Lung (tissue), 12 donors: ENCODE data around the gene MBNL1. TPM values are rescaled to one million over a fixed set of nuclear protein-coding genes. Genes with fewer than 3 reads are reported as not detected.

ENCODE experiments used
- ATAC-seq: fragments of 200-7000 bp; cut with Tn5 transposase; one replicate; pipeline ENCODE4 v1.9.1; 2020; ENCODE audit warnings: moderate number of reproducible peaks; ENCODE audit not compliant: insufficient read depth, low FRiP score
- DNase-seq, 3 donors: peaks; one replicate each; pipeline ENCODE4 v3.0.0-alpha.2; 2013 to 2017
- H3K27ac ChIP-seq, 2 donors: one replicate each; pipeline ENCODE4 v1.5.1; 2013; ENCODE audit warnings: mild to moderate bottlenecking in 2 of 2, moderate library complexity in 2 of 2, control low read depth in 1 of 2, inconsistent platforms in 1 of 2, low read depth in 1 of 2, low read length in 1 of 2
- H3K27me3 ChIP-seq, 3 donors: one replicate each; pipeline ENCODE4 v1.5.1; 2013; ENCODE audit warnings: low read length in 2 of 3; ENCODE audit not compliant: control insufficient read depth in 3 of 3, insufficient read depth in 3 of 3
- H3K36me3 ChIP-seq, 4 donors: one replicate each; pipeline ENCODE4 v1.5.1; 2013; ENCODE audit warnings: low read length in 4 of 4, mild to moderate bottlenecking in 1 of 4, moderate library complexity in 1 of 4; ENCODE audit not compliant: control insufficient read depth in 4 of 4, insufficient read depth in 4 of 4
- H3K4me1 ChIP-seq, 5 donors: one replicate each; pipeline ENCODE4 v1.5.1; 2013; ENCODE audit warnings: low read length in 5 of 5, mild to moderate bottlenecking in 2 of 5, moderate library complexity in 1 of 5; ENCODE audit not compliant: control insufficient read depth in 5 of 5, insufficient read depth in 5 of 5
- H3K4me3 ChIP-seq: one replicate; pipeline ENCODE4 v1.5.1; 2013; ENCODE audit warnings: mild to moderate bottlenecking, control low read depth, moderate library complexity
- H3K9ac ChIP-seq, 2 donors: one replicate each; pipeline ENCODE4 v1.5.1; 2013; ENCODE audit warnings: low read length in 2 of 2, control low read depth in 1 of 2; ENCODE audit not compliant: insufficient read depth in 1 of 2
- H3K9me3 ChIP-seq, 4 donors: one replicate each; pipeline ENCODE4 v1.5.1; 2013; ENCODE audit warnings: low read length in 3 of 4, mild to moderate bottlenecking in 1 of 4, moderate library complexity in 1 of 4; ENCODE audit not compliant: control insufficient read depth in 4 of 4, insufficient read depth in 3 of 4
- CTCF ChIP-seq: IDR thresholded peaks from 2 replicates; pipeline ENCODE4 v1.5.1; 2012; ENCODE audit warnings: mild to moderate bottlenecking; ENCODE audit errors: control extremely low read depth, extremely low read depth
- WGBS, 2 donors: extraction: QIAGEN DNeasy Blood & Tissue Kit; methylation state at CpG; one replicate each; pipeline ENCODE4 v1.1.7; 2013; 5-methylcytosine and 5-hydroxymethylcytosine counted together
- polyA plus RNA-seq, 2 donors: library from polyadenylated mRNA; stranded (reverse); fragments of 200-250 nt; gene quantifications; one replicate each; pipeline ENCODE4 v1.2.1, GENCODE V29; 2013
- total RNA-seq, 2 donors: library from RNA; depleted of rRNA in 1 of 2; stranded (reverse); fragments of >200 nt in 1 of 2; gene quantifications; one replicate each; pipeline ENCODE4 v1.2.1, GENCODE V29; 2014 to 2021
- donor health status: control.
- donor health status: control.
- donor health status: Bipolar disorder and iron deficiency.
- donor health status: healthy.
- donor health status: DM: yes; HTN: yes; CAD: no.

MBNL1 gene
- total and polyA plus RNA-seq, 4 donors, result 55.3 to 266 (median 165) TPM

DNA sequence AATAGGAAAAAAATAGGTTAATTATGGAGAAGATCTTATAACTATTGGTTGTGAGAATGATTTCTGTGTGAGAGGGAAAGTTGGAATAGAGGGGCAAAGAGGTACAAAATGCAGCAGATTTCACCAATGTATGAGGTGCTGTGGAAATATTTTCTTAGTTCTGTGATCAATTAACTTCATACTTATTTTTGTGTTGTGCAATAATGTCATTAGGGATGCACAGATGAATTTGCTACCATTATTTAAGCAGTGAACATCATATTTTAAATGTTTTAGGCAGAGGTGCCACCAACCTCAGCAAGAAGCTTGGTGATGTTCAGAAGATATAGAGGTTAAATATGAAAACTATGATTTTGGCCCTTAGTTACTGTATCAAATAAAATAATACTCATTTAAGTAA, 21.6 kb downstream of the MBNL1 start:
- Histone ChIP-seq H3K9me3 (no peaks in the 10 kb centered on the region), H3K4me3 (no peak overlapping the region), H3K4me1 (peaks cover 0 to 27% (median 14%) of the 10 kb centered on the region in 5 donors), H3K27me3 (no peaks in the 10 kb centered on the region), H3K36me3 (no peaks in the 10 kb centered on the region), H3K27ac (no peak overlapping the region), H3K9ac (no peak overlapping the region)
- ATAC-seq (no peak), DNase-seq (no peak)
- no peak for TF ChIP-seq CTCF

DNA sequence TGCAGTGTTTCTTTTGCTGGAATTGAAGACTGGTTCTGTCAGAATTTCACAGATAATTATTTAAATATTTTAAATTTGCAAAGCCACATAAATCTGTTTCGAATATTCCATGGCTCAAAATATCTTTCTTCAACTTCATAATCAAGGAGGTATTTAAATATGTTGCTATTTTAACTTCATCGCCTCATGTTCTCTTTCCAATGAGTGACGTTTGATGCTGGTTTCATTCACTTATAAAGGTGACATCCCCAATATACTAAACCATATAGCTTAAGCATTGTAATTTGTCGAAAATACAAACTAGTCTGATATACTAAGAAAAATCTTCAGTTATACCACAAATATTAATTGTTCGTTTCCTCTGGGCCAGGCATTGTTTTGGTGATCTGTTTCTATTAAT, 22.5 kb downstream of the MBNL1 start:
- WGBS, 2 donors, result 65 to 69% methylated on average over 5 of the region's 5 CpGs
- Histone ChIP-seq H3K9me3 (no peaks in the 10 kb centered on the region), H3K27me3 (no peaks in the 10 kb centered on the region), H3K9ac (no peak overlapping the region), H3K27ac (no peak overlapping the region), H3K36me3 (no peaks in the 10 kb centered on the region), H3K4me1 (peaks cover 0 to 27% (median 14%) of the 10 kb centered on the region in 5 donors), H3K4me3 (no peak overlapping the region)
- DNase-seq, result no peak
- no peak for ATAC-seq
- no peak for TF ChIP-seq CTCF

GRCh38 chr3:152291649-152292066, 22.9 kb downstream of the MBNL1 start:
- Histone ChIP-seq H3K36me3 (no peaks in the 10 kb centered on the region), H3K4me1 (peaks cover 0 to 27% (median 14%) of the 10 kb centered on the region in 5 donors), H3K9me3 (no peaks in the 10 kb centered on the region), H3K4me3 (no peak overlapping the region), H3K27ac (peak overlapping the region in 1 of 2 donors; percentile 41), H3K27me3 (no peaks in the 10 kb centered on the region), H3K9ac (no peak overlapping the region)
- TF ChIP-seq CTCF, result no peak
- no peak for ATAC-seq
- WGBS, 2 donors, result 58 to 63% methylated on average over 4 of the region's 4 CpGs
- DNase-seq, result no peak

GRCh38 chr3:152292366-152292765, 23.6 kb downstream of the MBNL1 start:
- no peaks in the 10 kb centered on the region for H3K27me3 ChIP-seq
- TF ChIP-seq CTCF, result no peak
- DNase-seq, result peak in 1 of 3 donors; percentile 34
- H3K9me3 ChIP-seq, result no peaks in the 10 kb centered on the region
- no peak overlapping the region for H3K4me3 ChIP-seq
- WGBS, 2 donors, result 45 to 48% methylated on average over 3 of the region's 3 CpGs
- ATAC-seq, result no peak
- peak overlapping the region in 1 of 2 donors; percentile 11 for H3K9ac ChIP-seq
- H3K4me1 ChIP-seq, result peaks cover 0 to 27% (median 14%) of the 10 kb centered on the region in 5 donors
- no peaks in the 10 kb centered on the region for H3K36me3 ChIP-seq
- H3K27ac ChIP-seq, result peak overlapping the region in 1 of 2 donors; percentile 41
